Stimulated activated CD4-positive, alpha-beta T cell treated with anti-CD3 and anti-CD28 coated beads, Interleukin-1b, Interleukin-23, amount 100 ng/mL, for 24 hours (primary cell): ENCODE results near the gene NR6A1.
A peak's percentile ranks its signal among the peaks of the same experiment; 100 is the strongest.

Experiments used
- DNase-seq, 4 experiments: peaks; one replicate each; pipeline ENCODE4 v3.0.0-alpha.2; 2020; ENCODE audit warnings: low read depth in 4 of 4, low spot score in 1 of 4

Gene NR6A1

GRCh38 chr9:124590889-124591641 lies 180.0 kb downstream of the NR6A1 start:
- no peak for DNase-seq

GRCh38 chr9:124584631-124585030 lies 186.5 kb downstream of the NR6A1 start:
- no peak for DNase-seq

- DNase-seq = no peak
These were observed 188.0 kb downstream of the NR6A1 start for GRCh38 chr9:124583134-124583533.

- no peak for DNase-seq
These were observed 190.9 kb downstream of the NR6A1 start for GRCh38 chr9:124580186-124580585.

- no peak for DNase-seq
These were observed 194.4 kb downstream of the NR6A1 start for GRCh38 chr9:124576751-124577150.

- DNase-seq = no peak
These were observed 196.4 kb downstream of the NR6A1 start for GRCh38 chr9:124574534-124575375.

- DNase-seq = no peak
These were observed 200.0 kb downstream of the NR6A1 start for GRCh38 chr9:124570942-124571666.

GRCh38 chr9:124569942-124570341 lies 201.2 kb downstream of the NR6A1 start:
- DNase-seq = no peak

GRCh38 chr9:124567362-124567761 lies 203.7 kb downstream of the NR6A1 start:
- no peak for DNase-seq

GRCh38 chr9:124562328-124562727 lies 208.8 kb downstream of the NR6A1 start:
- no peak for DNase-seq

- DNase-seq = no peak
These were observed 211.2 kb downstream of the NR6A1 start for GRCh38 chr9:124559871-124560270.

GRCh38 chr9:124558777-124559470 lies 212.2 kb downstream of the NR6A1 start:
- no peak for DNase-seq

GRCh38 chr9:124557895-124558294 lies 213.2 kb downstream of the NR6A1 start:
- no peak for DNase-seq

GRCh38 chr9:124555043-124555442 lies 216.1 kb downstream of the NR6A1 start:
- no peak for DNase-seq

- no peak for DNase-seq
These were observed 217.4 kb downstream of the NR6A1 start for GRCh38 chr9:124553738-124554137.

- DNase-seq = no peak
These were observed 218.9 kb downstream of the NR6A1 start for GRCh38 chr9:124552273-124552605.

GRCh38 chr9:124551472-124552272 lies 219.4 kb downstream of the NR6A1 start:
- DNase-seq = peak in 1 of 4 experiments; percentile 7

GRCh38 chr9:124550072-124550471 lies 221.0 kb downstream of the NR6A1 start:
- DNase-seq = no peak

GRCh38 chr9:124549016-124549415 lies 222.1 kb downstream of the NR6A1 start:
- DNase-seq = no peak

GRCh38 chr9:124544535-124544934 lies 226.6 kb downstream of the NR6A1 start:
- DNase-seq = no peak
